ENCODE data around the gene ETV6.

DNA sequence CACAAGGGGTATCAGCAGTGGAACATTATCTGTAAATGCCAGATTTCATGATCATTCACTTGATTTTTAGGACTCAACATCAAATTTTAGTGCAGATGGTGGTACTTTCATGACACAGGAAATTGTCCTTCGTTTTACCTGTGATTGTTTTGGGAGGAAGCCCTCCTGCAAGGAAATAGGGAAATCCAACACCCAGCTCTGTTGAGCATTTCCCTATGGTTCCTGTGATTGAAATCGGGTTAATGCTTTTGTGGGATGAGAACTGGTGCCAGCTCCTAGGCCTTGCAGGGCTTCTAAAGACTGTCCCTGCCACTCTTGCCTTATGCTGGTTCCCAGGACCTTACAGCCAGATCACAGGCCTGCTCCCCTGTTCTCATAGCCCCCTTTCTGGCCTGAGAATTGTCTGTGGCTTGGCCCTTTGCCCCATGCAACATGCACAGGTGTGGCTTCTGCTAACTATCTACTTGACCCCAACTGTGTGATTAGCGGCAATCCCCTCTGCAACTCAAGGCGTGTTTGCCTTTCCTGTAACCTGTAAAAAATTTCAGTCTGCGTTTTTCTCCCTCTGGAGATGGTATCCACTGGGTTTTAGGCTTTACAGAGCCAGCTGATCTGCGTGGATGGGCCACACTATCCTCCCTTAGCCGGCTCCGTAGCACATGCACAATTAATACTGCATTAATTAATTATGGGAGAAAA, 112.5 kb downstream of the ETV6 start:
- TF ChIP-seq, protein P1, sequence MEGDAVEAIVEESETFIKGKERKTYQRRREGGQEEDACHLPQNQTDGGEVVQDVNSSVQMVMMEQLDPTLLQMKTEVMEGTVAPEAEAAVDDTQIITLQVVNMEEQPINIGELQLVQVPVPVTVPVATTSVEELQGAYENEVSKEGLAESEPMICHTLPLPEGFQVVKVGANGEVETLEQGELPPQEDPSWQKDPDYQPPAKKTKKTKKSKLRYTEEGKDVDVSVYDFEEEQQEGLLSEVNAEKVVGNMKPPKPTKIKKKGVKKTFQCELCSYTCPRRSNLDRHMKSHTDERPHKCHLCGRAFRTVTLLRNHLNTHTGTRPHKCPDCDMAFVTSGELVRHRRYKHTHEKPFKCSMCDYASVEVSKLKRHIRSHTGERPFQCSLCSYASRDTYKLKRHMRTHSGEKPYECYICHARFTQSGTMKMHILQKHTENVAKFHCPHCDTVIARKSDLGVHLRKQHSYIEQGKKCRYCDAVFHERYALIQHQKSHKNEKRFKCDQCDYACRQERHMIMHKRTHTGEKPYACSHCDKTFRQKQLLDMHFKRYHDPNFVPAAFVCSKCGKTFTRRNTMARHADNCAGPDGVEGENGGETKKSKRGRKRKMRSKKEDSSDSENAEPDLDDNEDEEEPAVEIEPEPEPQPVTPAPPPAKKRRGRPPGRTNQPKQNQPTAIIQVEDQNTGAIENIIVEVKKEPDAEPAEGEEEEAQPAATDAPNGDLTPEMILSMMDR (IDR thresholded peaks at IDR 0.05) = no peak
- TF ChIP-seq ZFX (IDR thresholded peaks at IDR 0.05; ENCODE audit: borderline replicate concordance) = no peak
